Measurements from ENCODE around the gene BAZ1B.

DNA sequence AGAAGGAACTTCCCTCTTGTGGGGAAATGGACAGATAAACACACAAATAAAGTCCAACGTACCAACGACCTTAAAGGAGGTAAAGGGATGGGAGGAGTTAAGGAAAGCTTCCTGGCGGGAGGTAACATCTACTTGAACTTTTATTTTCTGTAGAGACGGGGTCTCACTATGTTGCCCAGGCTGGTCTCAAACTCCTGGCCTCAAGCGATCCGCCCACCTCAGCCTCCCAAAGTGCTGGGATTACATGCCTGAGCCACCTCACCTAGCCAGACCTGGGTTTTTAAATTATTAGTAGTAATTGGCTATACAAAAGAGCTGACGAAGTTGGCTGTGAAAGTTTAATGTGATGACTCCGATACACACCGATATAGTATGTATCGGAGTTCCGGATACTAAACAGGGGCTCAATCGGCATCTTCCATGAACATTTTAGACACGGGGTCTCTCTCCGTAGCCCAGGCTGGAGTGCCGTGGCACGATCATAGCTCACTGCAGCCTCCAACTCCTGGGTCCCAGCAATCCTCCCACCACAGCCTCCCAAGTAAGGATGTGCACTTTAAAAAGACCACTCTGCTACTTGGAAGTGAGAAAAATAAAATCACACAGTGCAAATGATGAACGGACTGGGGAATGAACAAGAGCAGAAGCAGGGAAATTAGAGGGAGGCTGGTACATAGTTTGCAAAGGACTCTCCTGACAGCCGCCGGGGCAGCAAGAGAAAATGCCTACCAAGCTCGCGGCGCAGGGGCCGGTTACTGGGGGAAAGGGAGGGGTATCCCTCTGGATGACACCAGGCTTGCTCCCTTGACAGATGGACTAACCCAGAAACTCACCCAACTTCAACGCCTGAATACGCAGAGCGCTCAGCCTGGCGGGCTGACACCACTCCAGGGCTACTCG, 34.4 kb upstream of the BAZ1B start:
- TF ChIP-seq, protein P1, sequence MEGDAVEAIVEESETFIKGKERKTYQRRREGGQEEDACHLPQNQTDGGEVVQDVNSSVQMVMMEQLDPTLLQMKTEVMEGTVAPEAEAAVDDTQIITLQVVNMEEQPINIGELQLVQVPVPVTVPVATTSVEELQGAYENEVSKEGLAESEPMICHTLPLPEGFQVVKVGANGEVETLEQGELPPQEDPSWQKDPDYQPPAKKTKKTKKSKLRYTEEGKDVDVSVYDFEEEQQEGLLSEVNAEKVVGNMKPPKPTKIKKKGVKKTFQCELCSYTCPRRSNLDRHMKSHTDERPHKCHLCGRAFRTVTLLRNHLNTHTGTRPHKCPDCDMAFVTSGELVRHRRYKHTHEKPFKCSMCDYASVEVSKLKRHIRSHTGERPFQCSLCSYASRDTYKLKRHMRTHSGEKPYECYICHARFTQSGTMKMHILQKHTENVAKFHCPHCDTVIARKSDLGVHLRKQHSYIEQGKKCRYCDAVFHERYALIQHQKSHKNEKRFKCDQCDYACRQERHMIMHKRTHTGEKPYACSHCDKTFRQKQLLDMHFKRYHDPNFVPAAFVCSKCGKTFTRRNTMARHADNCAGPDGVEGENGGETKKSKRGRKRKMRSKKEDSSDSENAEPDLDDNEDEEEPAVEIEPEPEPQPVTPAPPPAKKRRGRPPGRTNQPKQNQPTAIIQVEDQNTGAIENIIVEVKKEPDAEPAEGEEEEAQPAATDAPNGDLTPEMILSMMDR (IDR thresholded peaks at IDR 0.05; ENCODE audit: low read length), result no peak
- no peak for TF ChIP-seq EZH2 (IDR thresholded peaks at IDR 0.05; ENCODE audit: borderline replicate concordance, low read length)

Measured in OCI-LY1 (cell line).